A673 (cell line): Measurements from ENCODE around the gene ANO3. TPM values are rescaled to one million over a fixed set of nuclear protein-coding genes. Genes with fewer than 3 reads are reported as not detected.

ENCODE experiments used
- BruUV-seq: library from RNA; stranded (reverse); fragments of 400-500 nt; replicated peaks from 2 replicates; lab custom pipeline; 2021; lab: Mats Ljungman, UMichigan
- CTCF ChIA-PET: fragments of 300-600 bp; sonication (Branson Sonifier 250); formaldehyde crosslinking; loops from one replicate; lab custom pipeline; 2022; ENCODE audit warnings: antibody characterized with exemption; lab: Charles Lee
- POLR2A ChIA-PET: fragments of 300-600 bp; sonication (Branson Sonifier 250); formaldehyde crosslinking; loops from one replicate; lab custom pipeline; 2022; ENCODE audit warnings: antibody characterized with exemption; ENCODE audit not compliant: low non-redundant PET; lab: Charles Lee
- DNase-seq: peaks from one replicate; pipeline ENCODE4 v3.0.0-alpha.2; 2015; ENCODE audit warnings: low spot score
- H3K27ac ChIP-seq: fragments of 200-600 bp; sonication (generic); 2 replicates; pipeline ENCODE4 v1.5.1; 2016; ENCODE audit warnings: mixed run types, low read depth, mild to moderate bottlenecking, mixed read lengths, antibody characterized with exemption, low read length; ENCODE audit not compliant: poor library complexity, severe bottlenecking
- H3K27me3 ChIP-seq: fragments of 200-600 bp; sonication (generic); replicated peaks from 2 replicates; pipeline ENCODE4 v1.6.1; 2017; ENCODE audit warnings: mixed run types, low read depth, mild to moderate bottlenecking, mixed read lengths, antibody characterized with exemption, low read length; ENCODE audit not compliant: insufficient read depth, poor library complexity
- H3K36me3 ChIP-seq: fragments of 200-600 bp; sonication (generic); 2 replicates; pipeline ENCODE4 v1.6.1; 2016; ENCODE audit warnings: mixed run types, mild to moderate bottlenecking, mixed read lengths, antibody characterized with exemption, low read length; ENCODE audit not compliant: insufficient read depth, poor library complexity, severe bottlenecking
- H3K4me1 ChIP-seq: fragments of 200-600 bp; sonication (generic); 2 replicates; pipeline ENCODE4 v1.6.1; 2017; ENCODE audit warnings: mixed run types, mild to moderate bottlenecking, mixed read lengths, antibody characterized with exemption, low read length; ENCODE audit not compliant: insufficient read depth, poor library complexity, severe bottlenecking
- H3K4me3 ChIP-seq: fragments of 200-600 bp; sonication (generic); 2 replicates; pipeline ENCODE4 v1.5.1; 2016; ENCODE audit warnings: low read depth, mixed run types, mild to moderate bottlenecking, mixed read lengths, low read length; ENCODE audit not compliant: poor library complexity, severe bottlenecking
- H3K9me3 ChIP-seq: fragments of 200-600 bp; sonication (generic); 2 replicates; pipeline ENCODE4 v1.6.1; 2016; ENCODE audit warnings: mixed run types, low read depth, mild to moderate bottlenecking, mixed read lengths, antibody characterized with exemption, low read length; ENCODE audit not compliant: poor library complexity, severe bottlenecking
- CTCF ChIP-seq: fragments of 300-800, 200-600 bp; sonication (generic); conservative IDR thresholded peaks from 2 replicates; pipeline ENCODE4 v1.5.1; 2017; ENCODE audit warnings: low read depth, mild to moderate bottlenecking, antibody characterized with exemption, low read length, moderate library complexity, mixed read lengths
- EZH2 ChIP-seq: fragments of 200-600 bp; sonication (generic); IDR thresholded peaks from 2 replicates; pipeline ENCODE4 v1.6.1; 2017; ENCODE audit warnings: borderline replicate concordance, low read depth, mild to moderate bottlenecking, mixed read lengths, antibody characterized with exemption, low read length; ENCODE audit not compliant: poor library complexity, severe bottlenecking
- intact Hi-C: fragments of 100-400 bp; cut with micrococcal nuclease; formaldehyde crosslinking; loops from one replicate; pipeline ENCODE4 v1.10.0; 2022; ENCODE audit not compliant: unreplicated experiment
- total RNA-seq: library from RNA; stranded (reverse); gene quantifications from 2 replicates; pipeline ENCODE4 v1.2.3, GENCODE V29; 2021

Gene ANO3
- total RNA-seq, 1 experiment from 2014 or later = not detected

- POLR2A ChIA-PET = no interaction called here
These were observed 125.7 kb downstream of the ANO3 start for GRCh38 chr11:26457636-26458035.

GRCh38 chr11:26465274-26465673, 133.3 kb downstream of the ANO3 start:
- BruUV-seq = no TSS peak
- ChIA-PET CTCF (no interaction called here), POLR2A (no interaction called here)
- Histone ChIP-seq H3K27me3 (peaks cover 3% of the 10 kb centered on the region), H3K4me3 (no peak overlapping the region), H3K36me3 (no peaks in the 10 kb centered on the region), H3K27ac (no peak overlapping the region), H3K4me1 (no peaks in the 10 kb centered on the region), H3K9me3 (no peaks in the 10 kb centered on the region)
- DNase-seq = no peak
- intact Hi-C loops = no loop called here
- TF ChIP-seq CTCF (no peak), EZH2 (no peak)

More at GRCh38 chr11:26457636-26458035, 125.7 kb downstream of the ANO3 start:
- CTCF ChIA-PET = no interaction called here
- H3K36me3 ChIP-seq = no peaks in the 10 kb centered on the region
- no peaks in the 10 kb centered on the region for H3K27me3 ChIP-seq
- H3K27ac ChIP-seq = no peak overlapping the region
- H3K9me3 ChIP-seq = no peaks in the 10 kb centered on the region
- no TSS peak for BruUV-seq
- H3K4me1 ChIP-seq = no peaks in the 10 kb centered on the region
- intact Hi-C loops = no loop called here
- no peak for DNase-seq
- no peak overlapping the region for H3K4me3 ChIP-seq
- TF ChIP-seq EZH2 (no peak), CTCF (no peak)

GRCh38 chr11:26467506-26467905, 135.6 kb downstream of the ANO3 start:
- TF ChIP-seq CTCF (no peak), EZH2 (no peak)
- no peak overlapping the region for H3K27ac ChIP-seq
- BruUV-seq = no TSS peak
- H3K36me3 ChIP-seq = no peaks in the 10 kb centered on the region
- intact Hi-C loops = no loop called here
- no peak for DNase-seq
- no peaks in the 10 kb centered on the region for H3K9me3 ChIP-seq
- POLR2A ChIA-PET = no interaction called here
- H3K4me1 ChIP-seq = no peaks in the 10 kb centered on the region
- CTCF ChIA-PET = no interaction called here
- H3K4me3 ChIP-seq = no peak overlapping the region
- peaks cover 9% of the 10 kb centered on the region for H3K27me3 ChIP-seq
